HG03039 (cell line): Measurements from ENCODE around the gene ZBTB43.

ENCODE experiments used
- ATAC-seq: cut with Tn5 transposase; IDR thresholded peaks from one replicate; pipeline ENCODE4 v1.9.1; 2021; ENCODE audit warnings: mild to moderate bottlenecking, moderate library complexity; ENCODE audit not compliant: unreplicated experiment

ZBTB43 gene

DNA sequence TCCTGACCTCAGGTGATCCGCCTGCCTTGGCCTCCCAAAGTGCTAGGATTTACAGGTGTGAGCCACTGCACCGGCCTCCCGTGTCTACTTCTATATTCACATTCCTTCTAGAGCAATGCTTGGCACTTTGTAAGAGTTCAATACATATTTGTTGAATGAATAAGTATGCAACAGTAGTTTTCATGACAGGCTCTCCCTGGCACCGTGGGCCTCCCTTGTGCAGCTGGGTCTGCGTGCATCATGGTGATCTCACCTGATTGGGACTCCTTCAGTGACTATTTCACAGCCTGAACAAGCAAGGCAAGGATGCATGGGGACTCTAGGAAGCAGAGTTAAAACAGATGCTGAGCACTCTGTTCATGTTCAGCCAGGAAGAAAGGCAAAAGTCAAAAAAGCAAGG lies 48.8 kb downstream of the ZBTB43 start:
- no peak for ATAC-seq

DNA sequence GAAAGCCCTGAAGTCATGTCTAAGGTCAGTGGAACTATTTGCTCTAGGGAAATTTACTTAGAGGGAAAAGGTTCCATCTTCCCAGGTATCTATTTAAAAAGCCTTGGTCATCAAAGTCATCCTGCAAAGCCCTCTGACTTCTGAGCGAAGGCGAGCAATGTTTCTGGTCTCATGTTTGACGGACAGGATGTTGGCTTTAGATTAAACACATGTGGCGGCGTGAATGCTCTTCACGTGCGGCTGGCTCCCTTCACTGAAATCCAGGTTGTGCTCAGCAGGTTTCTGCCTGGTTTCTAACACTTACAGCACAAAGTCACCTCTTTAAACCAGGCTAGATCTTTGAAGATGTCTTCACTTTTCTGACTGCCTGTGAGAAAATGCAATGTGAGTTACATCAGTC lies 49.9 kb downstream of the ZBTB43 start:
- ATAC-seq = no peak

DNA sequence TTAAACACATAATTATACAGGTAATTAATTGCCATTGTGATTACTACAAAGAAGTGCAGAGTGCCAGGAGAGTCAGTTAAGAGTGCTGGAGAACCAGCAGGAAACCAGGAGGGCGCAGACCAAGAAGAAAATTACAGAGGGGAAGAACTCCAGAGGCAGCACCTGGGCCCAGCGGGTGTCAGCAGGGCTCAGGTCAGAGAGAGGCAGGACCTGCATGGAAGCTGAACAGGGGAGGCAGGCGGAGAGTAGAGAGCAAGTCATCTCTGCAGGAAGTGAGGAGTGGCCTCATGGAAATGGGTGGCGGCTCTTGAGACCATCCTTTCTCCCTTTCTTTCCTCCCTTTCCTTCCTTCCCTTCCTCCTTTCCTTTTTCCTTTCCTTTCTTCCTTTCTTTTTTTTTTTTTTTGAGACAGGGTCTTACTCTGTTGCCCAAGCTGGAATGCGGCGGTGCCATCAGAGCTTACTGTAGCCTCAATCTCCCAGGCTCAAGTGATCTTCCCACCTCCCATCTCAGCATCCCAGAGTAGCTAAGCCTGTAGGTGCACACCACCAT lies 51.6 kb downstream of the ZBTB43 start:
- no peak for ATAC-seq

DNA sequence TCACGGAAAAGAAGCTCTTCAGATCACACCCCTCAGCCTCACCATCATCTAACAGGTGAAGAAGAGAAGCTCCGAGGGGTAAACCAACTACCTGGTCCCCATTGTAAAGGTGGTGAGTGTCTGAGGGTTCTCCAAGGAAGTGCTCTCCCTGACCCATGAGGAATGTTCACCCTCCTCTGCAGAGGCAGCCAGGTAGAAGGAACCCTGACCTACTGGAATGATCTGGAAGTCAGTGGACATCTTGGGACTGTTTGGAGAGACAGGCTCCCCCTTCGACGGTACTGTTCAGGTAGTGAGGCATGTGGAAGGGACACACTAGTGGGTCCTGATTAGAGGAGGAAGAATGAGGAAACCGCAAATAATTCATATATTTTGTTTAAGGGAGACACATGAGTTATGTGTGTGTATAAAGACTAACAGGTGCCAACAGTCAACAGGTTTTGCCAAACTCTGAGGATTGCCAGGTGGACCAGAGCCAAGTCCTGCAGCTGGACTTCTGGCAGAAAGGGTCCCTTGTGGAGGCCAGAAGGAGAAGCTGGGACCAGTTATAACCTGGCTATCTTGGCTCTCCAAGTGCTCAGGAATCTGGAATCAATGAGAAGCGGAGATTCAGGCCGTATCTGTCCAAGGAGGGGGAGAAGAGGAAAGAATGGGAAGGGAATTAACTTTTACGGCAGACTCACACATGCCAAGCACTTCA lies 52.6 kb downstream of the ZBTB43 start:
- no peak for ATAC-seq

DNA sequence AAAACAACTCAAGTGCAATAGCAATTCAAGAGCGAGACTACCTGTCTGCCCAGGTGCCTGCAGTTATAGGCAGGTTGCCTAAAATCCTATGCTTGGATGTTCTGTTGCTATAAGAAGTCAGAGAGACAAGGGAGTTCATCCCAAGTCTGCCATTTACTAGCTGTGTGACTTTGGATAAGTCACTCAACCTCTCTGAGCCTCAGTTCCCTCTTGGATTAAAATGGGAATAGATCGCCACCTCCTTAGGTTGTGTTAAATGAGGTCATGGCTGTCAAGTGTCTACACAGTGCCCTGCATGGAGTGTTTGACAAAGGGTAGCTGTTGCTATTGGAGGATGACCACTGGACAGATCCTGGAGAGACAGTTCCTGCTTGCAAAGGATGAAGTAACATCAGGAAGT lies 54.3 kb downstream of the ZBTB43 start:
- no peak for ATAC-seq

DNA sequence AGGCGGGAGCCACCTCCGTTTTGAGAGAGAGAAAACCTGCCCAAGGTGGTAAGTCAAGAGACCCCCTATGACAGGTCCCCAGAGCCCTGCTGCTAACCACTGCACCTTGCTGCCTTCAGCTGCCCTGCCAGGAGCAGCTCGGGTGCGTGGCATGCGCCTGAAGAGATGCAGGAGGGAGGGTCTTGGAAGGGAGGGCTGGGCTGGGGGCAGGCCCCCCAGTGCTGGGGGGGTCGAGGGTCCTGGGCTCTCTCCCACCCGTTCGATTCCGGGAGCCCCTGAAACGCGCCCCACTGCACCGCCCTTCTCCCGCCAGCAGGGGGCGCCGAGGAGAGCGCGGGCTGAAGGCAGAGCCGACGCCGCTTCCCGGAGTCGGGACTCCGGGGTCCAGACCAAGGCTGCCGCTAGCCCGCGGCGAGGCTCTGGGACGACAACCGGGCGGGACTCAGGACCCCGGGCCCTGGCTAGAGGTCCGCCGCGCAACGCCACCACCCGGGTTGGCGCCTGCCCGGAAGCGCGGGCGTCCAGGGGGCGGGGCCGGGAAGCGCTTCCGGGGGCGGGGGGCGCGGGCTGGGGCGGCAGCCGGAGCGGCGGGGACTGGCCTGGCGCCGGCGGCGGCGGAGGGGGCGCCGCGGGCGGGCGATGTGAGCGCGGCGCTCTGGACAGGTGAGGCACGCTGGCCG lies 55.4 kb downstream of the ZBTB43 start, which contains the start of gene ZBTB34:
ZBTB34 (plus strand) TSS at position 563 of the 680 bp plus-strand sequence. CDS start 18,761 bp downstream, outside the sequence.
- peak; percentile 59 for ATAC-seq

DNA sequence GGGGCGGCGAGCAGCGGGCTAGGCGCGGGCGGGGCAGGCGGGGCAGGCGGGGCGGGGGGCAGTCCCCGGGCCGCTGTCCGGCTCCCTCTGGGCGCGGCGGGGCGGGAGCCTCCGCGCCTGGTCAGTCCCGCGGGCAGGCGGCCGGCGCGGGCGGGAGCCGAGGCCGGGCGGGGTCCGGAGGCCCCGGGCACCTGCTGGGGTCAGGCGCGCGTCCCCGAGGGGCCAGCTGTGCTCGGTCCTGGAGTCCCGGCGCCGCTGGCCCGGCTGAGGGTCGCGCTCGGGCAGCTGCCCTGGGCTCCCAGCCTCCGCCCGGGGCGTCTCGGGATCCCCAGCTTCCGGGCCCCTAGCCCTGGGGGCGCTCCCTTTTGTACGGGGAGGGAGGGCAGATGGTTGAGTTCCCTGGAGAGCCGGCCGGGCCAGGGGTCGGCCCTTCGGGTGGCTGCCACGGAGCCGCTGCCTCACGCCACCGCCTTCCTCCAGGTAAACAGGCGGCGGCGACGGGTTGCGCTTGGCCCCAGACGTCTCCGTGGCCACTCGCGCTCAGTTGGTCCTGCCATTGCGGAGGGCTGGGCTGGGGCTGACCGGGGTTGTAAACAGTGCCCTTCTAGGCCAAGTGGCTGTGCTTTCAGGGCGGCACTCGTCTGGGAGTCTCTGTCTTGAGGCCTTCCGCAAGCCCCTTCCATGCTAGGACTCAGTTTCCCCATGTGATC lies 56.1 kb downstream of the ZBTB43 start:
- peak; percentile 25 for ATAC-seq

DNA sequence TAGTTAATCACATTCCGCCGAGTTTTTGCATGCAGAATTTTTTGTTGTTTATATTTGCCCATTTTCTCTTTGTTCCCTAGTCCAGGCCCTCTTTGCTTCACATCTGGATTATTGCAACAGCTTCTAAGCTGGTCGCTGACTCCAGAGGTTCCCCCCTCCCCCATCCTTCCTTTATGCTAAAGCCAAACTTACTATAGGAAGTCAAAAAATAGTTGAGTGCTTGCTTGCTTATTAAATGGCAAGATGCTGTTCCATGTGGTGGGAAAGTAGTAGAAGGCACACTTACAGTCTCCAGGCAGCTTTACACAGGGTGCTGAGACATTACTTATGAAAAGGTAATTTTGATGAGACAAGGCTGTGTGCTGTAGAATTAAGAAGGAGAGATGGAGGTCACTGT lies 56.9 kb downstream of the ZBTB43 start:
- no peak for ATAC-seq

DNA sequence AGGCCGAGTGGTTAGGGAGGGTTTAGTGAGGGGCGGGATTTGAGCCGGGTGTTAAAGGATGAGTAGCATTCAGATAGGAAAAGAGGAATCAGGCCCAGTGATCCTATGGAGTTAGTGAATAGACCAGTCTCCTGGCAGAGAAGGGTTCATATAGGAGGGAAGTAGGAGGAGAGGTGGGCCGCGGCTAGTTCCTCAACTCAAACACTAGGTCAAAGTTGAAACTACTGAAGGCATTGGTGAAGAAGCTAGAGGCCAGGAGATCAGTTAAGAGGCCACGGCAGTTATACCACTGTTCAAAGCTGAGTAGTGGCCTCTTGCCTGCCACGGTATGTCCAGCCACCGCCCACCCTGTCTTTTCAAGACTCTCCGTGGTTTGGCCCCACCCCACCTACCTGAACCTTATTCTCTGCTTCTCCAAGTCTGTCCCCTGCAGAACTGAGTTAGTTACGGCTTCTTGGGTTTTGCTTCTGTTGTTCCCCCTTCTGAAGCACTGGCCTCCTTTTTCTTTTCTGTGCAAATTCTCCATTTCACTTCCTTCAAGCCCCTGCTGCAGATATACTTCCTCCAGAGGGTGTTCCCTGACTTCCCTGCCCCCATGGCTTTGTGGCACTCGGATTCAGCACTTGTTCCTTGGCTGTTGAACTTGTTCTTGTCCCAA lies 57.4 kb downstream of the ZBTB43 start:
- ATAC-seq = no peak

DNA sequence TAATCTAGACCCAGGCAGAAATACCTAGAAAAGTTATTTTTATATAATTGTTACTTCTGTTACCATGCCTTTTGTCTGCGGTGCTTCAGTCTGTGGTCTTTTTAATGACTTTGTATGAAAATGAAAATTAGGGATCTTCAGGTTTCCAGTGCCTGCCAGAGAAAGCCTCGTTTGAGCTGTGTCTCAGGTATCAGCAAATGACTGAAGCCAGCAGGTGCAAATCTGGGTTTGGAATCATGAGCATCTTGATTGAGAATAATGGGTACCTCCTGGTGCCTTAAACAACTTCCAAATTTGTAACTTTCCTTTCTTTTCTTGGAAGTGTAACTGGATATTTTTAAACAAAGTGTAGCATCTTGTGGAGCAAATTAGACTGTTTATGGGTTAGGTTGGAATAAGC lies 59.9 kb downstream of the ZBTB43 start:
- ATAC-seq = no peak

DNA sequence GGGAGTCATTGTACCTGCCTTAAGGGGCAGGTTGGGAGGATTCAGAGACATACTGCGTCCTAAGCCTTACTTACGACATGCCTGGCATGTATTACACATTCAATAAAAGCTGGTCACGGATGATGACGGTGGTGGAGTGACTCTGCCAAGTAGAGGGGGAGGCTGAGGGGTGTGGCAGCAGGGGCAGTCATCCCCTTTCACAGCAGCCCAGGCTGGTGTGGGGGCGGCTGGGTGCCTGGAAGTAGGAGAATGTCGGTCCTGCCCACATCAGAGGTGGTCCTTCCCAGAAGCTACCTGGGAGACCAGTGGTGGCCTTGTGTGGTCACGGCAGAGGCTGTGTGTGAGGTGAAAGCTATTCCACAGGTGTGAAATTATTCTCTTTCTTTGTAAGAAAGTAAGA lies 64.5 kb downstream of the ZBTB43 start:
- no peak for ATAC-seq

DNA sequence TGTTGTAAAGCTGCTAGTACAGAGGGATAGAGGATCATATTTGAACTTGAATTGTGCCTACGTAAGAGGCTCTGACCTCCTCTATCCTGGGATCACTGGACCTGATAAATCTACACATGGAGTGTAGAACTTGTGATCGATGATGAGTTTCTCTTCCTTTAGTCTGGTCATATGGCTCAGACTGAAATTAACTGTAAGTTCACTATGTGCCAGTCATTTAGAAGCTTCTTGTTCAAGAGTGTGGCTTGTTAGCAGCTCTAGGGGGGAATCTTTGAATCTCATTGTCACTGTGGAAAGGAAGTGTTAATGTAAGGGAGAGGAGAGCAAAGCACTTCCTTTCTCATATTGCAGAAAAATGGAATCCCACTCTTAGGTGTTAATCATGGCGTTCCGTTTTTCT lies 67.7 kb downstream of the ZBTB43 start:
- no peak for ATAC-seq

DNA sequence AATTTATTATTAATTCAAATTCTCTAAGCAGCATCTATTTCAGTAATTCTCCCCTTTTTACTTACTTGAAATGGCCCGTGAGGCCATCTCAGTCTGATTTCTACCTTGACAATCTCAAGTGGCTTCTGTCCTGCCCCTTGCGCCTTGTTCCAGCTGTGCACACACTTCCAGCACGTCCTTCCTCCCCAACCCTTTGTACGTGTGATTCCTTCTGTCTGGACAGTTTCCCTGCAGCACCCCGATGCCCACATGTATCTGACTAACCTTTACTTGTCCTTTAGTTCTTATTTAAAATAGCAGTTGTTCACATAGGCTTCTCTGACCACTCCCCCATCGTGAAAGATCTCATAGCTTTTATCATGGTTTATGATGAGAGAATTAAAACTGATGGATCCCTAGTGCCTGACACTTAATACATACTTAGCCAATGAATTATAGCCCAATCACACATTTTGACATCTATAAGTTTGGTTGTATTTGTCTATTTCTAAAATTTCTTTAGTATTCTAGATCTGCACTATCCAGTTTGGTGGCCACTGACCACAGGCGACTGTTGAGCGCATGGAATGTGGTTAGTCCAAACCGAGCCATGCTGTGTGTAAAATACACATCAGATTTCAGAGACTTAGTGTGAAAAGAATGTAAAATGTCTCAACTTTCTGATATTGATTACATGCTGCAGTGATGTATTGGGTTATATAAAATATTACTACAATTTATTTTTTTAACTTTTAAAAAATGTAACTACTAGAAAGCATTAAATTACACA lies 69.9 kb downstream of the ZBTB43 start:
- ATAC-seq = no peak

DNA sequence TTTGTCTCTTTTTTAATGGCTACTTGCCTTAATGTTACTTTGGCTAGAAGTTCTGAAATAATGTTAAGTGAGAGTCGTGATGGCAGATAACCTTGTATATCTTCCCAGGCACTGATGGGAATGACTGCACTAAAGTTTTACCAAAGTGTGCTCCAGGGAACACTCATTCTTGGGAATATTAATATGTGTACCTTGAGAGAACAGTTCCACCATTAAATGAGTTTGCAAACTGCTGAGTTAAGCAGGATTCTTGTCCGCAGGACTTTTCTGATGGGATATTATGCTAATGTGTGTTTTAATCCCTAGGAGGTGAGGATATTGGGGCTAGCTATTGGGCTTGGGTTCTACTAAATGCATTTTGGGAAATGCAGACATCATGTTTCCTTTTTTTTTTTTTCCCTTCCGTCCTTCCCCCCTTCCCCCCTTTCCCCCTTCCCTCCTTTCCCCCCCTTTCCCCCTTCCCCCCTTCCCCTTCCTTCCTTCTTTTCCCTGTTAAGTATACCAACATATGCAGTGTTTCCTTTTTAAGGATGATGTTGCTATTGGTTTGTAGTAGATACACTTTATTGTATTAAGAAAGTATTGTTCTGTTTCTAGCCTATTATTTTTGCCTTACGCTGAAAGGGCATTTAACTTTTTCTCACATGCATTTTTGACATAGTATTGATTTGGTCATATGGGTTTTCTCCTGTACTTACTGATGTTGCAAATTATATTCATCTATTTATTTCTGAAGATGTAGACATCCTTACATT lies 71.1 kb downstream of the ZBTB43 start:
- no peak for ATAC-seq

DNA sequence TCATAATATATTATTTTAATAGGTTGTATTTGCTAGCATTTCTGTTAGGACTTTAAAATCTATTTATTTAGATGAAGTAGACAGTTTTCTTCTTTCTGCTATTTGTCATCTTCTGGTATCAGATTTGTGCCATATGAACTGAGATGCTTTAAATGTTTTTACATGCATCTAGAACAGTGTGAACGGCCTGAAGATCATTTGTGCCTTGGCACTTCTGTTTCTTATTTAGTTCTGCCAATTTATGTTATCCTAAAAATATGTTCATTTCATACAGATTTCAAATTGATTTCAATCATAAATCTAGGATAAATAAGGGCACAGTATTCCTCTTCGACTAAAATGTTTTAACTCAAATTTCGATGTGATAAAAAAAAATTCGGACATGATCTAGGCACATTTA lies 71.7 kb downstream of the ZBTB43 start:
- no peak for ATAC-seq

DNA sequence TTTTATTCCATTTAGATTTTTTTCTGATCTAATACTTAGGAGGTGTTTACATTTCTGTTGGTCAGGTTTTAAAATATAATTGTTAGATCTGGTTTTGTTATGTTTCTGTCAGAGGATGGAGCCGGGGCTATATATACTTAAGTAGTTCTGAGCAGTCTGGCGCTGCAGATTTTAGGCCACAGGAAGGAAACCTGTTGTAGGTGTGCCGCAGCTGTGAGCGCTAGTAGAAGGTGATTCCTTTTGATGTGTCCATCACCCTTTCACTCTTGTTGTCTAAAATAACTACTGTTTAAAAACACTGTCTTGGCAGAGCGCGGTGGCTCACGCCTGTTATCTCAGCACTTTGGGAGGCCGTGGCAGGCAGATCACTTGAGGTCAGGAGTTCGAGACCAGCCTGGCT lies 72.6 kb downstream of the ZBTB43 start:
- no peak for ATAC-seq

DNA sequence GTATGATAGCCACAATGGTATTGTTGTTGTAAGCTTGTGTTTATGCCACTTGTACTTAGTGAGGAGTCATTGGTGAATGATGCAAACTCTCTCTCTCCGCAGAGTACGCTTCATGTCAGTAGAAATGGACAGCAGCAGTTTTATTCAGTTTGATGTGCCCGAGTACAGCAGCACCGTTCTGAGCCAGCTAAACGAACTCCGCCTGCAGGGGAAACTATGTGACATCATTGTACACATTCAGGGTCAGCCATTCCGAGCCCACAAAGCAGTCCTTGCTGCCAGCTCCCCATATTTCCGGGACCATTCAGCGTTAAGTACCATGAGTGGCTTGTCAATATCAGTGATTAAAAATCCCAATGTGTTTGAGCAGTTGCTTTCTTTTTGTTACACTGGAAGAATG lies 74.4 kb downstream of the ZBTB43 start:
- no peak for ATAC-seq

DNA sequence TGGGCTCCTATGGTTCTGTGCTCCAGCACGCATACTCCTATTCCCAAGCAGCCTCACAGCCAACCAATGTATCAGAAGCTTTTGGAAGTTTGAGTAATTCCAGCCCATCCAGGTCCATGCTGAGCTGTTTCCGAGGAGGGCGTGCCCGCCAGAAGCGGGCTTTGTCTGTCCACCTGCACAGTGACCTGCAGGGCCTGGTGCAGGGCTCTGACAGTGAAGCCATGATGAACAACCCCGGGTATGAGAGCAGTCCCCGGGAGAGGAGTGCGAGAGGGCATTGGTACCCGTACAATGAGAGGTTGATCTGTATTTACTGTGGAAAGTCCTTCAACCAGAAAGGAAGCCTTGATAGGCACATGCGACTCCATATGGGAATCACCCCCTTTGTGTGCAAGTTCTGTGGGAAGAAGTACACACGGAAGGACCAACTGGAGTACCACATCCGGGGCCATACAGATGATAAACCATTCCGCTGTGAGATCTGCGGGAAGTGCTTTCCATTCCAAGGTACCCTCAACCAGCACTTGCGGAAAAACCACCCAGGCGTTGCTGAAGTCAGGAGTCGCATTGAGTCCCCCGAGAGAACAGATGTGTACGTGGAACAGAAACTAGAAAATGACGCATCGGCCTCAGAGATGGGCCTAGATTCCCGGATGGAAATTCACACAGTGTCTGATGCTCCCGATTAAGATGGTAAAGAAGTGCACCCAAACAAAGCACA lies 75.5 kb downstream of the ZBTB43 start:
- no peak for ATAC-seq

DNA sequence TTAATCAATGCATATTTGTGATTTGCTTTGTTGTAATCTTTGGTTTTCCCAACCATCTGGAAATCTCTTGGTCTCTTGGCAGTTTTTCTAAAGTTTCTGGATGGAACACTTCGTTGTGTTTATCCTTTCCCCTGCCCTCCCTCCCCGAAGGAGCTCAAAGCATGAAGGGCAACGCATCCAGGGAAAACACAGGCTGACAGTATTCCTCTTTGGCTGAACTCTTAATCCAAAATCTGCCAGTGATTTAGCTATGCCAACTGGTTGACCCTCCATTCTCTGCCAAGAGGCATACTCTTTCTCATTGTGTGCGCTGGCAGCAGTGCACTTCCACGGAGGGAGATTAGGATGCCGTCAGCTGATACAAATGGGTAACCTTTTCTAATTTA lies 76.1 kb downstream of the ZBTB43 start:
- no peak for ATAC-seq
